NB4 (cell line): ENCODE data around the gene KIF3B.
"Not testable (repeated sequence)": the region's sequence is repeated elsewhere in the genome, so short reads cannot be mapped to it uniquely, and the experiment has no call there.

ENCODE experiments used
- CTCF ChIP-seq: IDR thresholded peaks from one replicate; pipeline ENCODE4 v1.5.1; 2012; ENCODE audit warnings: low read depth, low read length
- MYC ChIP-seq: IDR thresholded peaks from 2 replicates; pipeline ENCODE4 v1.6.1; 2011; ENCODE audit warnings: low read depth, low read length
- POLR2A ChIP-seq: IDR thresholded peaks from 2 replicates; pipeline ENCODE4 v1.6.1; 2011; ENCODE audit warnings: mild to moderate bottlenecking; ENCODE audit not compliant: insufficient read length; ENCODE audit errors: extremely low read depth

GRCh38 chr20:32322260-32322659 lies 44.8 kb downstream of the KIF3B start:
- not testable (repeated sequence) for TF ChIP-seq CTCF, POLR2A, MYC
